GM18502 (cell line): ENCODE results near the gene CLTA.
"Not testable (repeated sequence)": the region's sequence is repeated elsewhere in the genome, so short reads cannot be mapped to it uniquely, and the experiment has no call there.

Experiments used
- ATAC-seq: cut with Tn5 transposase; IDR thresholded peaks from one replicate; pipeline ENCODE4 v1.9.1; 2021; ENCODE audit warnings: mild to moderate bottlenecking; ENCODE audit not compliant: unreplicated experiment, poor library complexity

CLTA gene

GRCh38 chr9:36221667-36222066 lies 30.9 kb downstream of the CLTA start:
- no peak for ATAC-seq

- no peak for ATAC-seq
Observed at GRCh38 chr9:36222449-36222848, 31.7 kb downstream of the CLTA start.

GRCh38 chr9:36237230-36237629 lies 46.5 kb downstream of the CLTA start:
- no peak for ATAC-seq

- not testable (repeated sequence) for ATAC-seq
Observed at GRCh38 chr9:36239205-36239604, 48.5 kb downstream of the CLTA start.

- ATAC-seq = not testable (repeated sequence)
Observed at GRCh38 chr9:36239675-36240074, 49.0 kb downstream of the CLTA start.

- ATAC-seq = no peak
Observed at GRCh38 chr9:36245906-36246305, 55.2 kb downstream of the CLTA start.

GRCh38 chr9:36247356-36247755 lies 56.6 kb downstream of the CLTA start:
- no peak for ATAC-seq

GRCh38 chr9:36248061-36248460 lies 57.3 kb downstream of the CLTA start:
- not testable (repeated sequence) for ATAC-seq

GRCh38 chr9:36249189-36249588 lies 58.5 kb downstream of the CLTA start:
- ATAC-seq = no peak

GRCh38 chr9:36250079-36250478 lies 59.4 kb downstream of the CLTA start:
- no peak for ATAC-seq

- ATAC-seq = no peak
Observed at GRCh38 chr9:36251428-36251827, 60.7 kb downstream of the CLTA start.

- peak; percentile 86 for ATAC-seq
Observed at GRCh38 chr9:36258208-36258995, 67.7 kb downstream of the CLTA start, which contains the start of gene GNE. TSS of gene GNE (minus strand) at chr9:36258448. CDS start at chr9:36249355, 9,093 bp downstream.

GRCh38 chr9:36258996-36259533 lies 68.3 kb downstream of the CLTA start:
- ATAC-seq = no peak
